ENCODE data around the gene STBD1.

The STBD1 gene

DNA sequence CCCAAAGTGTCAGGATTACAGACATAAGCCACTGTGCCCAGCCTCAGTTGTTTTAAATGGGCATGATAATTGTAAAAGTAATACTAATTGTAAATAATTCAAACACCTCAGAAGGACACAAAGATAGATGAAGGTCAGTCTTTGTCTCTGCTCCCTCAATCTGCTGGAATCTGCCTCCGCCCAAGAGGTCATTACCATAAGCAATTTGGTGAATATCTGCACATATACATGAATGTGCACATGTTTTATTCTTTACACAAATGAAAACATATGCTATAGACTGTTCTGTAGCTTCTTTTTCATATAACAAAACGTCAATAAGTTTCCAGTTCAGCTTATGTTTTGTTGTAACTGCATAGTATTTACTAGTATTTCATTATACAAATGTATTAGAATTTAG, 7.0 kb downstream of the STBD1 start:
- TF ChIP-seq CTCF (IDR thresholded peaks at IDR 0.05; ENCODE audit: low read length, missing control alignments) = no peak
- H3K4me3 ChIP-seq (replicated peaks; ENCODE audit: low read depth, low read length) = no peak overlapping the region
- DNase-seq (ENCODE audit: low read depth) = no peak

- DNase-seq (ENCODE audit: low read depth) = no peak
- H3K4me3 ChIP-seq (replicated peaks; ENCODE audit: low read depth, low read length) = no peak overlapping the region
- no peak for TF ChIP-seq CTCF (IDR thresholded peaks at IDR 0.05; ENCODE audit: low read length, missing control alignments)
Observed at GRCh38 chr4:76315267-76315918, 8.9 kb downstream of the STBD1 start.

- H3K4me3 ChIP-seq (replicated peaks; ENCODE audit: low read depth, low read length) = no peak overlapping the region
- TF ChIP-seq CTCF (IDR thresholded peaks at IDR 0.05; ENCODE audit: low read length, missing control alignments) = no peak
- DNase-seq (ENCODE audit: low read depth) = no peak
Observed at GRCh38 chr4:76316131-76316530, 9.6 kb downstream of the STBD1 start.

DNA sequence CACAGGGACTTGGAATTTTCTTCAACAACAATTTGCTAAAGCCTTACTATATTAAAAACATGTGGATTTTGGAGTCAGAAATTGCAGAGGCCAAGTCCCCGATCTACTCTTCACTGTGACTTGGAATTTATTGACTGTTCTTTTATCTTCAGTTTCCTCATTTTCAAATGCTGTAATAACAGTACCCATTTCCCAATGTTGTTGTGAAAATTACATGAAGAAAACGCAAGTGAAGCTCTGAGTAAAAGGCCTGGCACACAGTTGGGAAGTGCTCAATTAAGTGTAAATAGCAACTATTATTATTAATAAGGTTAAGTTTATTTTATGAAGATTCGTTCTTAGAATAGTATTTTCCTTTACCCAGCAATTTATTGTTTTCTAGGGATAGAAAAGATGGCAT, 15.7 kb downstream of the STBD1 start:
- no peak overlapping the region for H3K4me3 ChIP-seq (replicated peaks; ENCODE audit: low read depth, low read length)
- DNase-seq (ENCODE audit: low read depth) = no peak
- TF ChIP-seq CTCF (IDR thresholded peaks at IDR 0.05; ENCODE audit: low read length, missing control alignments) = no peak

- no peak overlapping the region for H3K4me3 ChIP-seq (replicated peaks; ENCODE audit: low read depth, low read length)
- DNase-seq (ENCODE audit: low read depth) = no peak
- no peak for TF ChIP-seq CTCF (IDR thresholded peaks at IDR 0.05; ENCODE audit: low read length, missing control alignments)
Observed at GRCh38 chr4:76325072-76325471, 18.5 kb downstream of the STBD1 start.

DNA sequence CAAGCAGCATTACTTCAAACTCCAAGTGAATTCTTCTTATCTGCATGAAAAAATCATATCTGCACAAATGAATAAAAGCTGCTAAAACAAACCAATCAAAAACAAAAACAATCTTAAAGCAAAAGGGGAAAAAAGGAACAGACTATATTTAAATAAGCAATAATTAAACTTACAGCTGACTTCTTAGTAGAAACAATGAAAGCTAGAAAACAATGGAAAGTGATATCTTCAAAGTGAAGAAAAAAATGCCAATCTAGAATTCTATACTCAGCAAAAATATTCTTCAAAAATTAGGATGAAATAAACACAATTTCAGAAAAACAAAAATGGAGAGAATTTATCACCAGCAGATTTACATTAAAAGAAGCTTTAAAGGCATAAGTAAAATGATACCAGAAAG, 20.0 kb downstream of the STBD1 start:
- DNase-seq (ENCODE audit: low read depth) = no peak
- no peak for TF ChIP-seq CTCF (IDR thresholded peaks at IDR 0.05; ENCODE audit: low read length, missing control alignments)
- H3K4me3 ChIP-seq (replicated peaks; ENCODE audit: low read depth, low read length) = no peak overlapping the region

DNA sequence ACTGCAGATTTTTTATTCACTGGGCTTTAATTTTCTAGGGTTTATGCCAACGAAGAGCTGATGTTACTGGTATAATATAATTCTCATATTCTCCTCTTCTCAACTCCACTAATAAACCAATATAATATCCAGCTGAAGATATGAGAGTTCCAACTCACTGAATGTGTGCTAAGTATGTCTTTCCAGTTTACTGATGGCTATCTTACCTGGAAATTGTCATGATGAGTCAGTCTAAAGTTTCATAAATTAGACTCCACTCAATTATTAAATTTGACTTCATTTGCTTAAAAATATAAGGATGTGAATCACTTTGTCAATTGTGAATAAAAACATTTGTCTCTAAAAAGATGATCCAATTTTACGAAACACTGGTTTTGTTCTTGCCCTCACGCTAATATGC, 28.4 kb downstream of the STBD1 start:
- no peak overlapping the region for H3K4me3 ChIP-seq (replicated peaks; ENCODE audit: low read depth, low read length)
- no peak for DNase-seq (ENCODE audit: low read depth)
- TF ChIP-seq CTCF (IDR thresholded peaks at IDR 0.05; ENCODE audit: low read length, missing control alignments) = no peak
